Keratinocyte (primary cell): Measurements from ENCODE around the gene SIDT2.

Source experiments
- EZH2 ChIP-seq: IDR thresholded peaks from one replicate; pipeline ENCODE4 v1.6.1; 2012; ENCODE audit warnings: inconsistent platforms, mild to moderate bottlenecking, low read length, moderate library complexity
- TF ChIP-seq, protein P1 (sequence below), 3 experiments: IDR thresholded peaks in 1 of 3; conservative IDR thresholded peaks in 1 of 3; optimal IDR thresholded peaks in 1 of 3; 2 replicates in 2 of 3; 3 replicates in 1 of 3; pipeline versions ENCODE3 to v1.5.1; 2011; ENCODE audit warnings: low read length in 3 of 3, mild to moderate bottlenecking in 3 of 3, moderate library complexity in 2 of 3, control low read depth in 1 of 3, inconsistent platforms in 1 of 3; ENCODE audit not compliant: insufficient read depth in 2 of 3; ENCODE audit errors: extremely low read depth in 1 of 3

DNA sequence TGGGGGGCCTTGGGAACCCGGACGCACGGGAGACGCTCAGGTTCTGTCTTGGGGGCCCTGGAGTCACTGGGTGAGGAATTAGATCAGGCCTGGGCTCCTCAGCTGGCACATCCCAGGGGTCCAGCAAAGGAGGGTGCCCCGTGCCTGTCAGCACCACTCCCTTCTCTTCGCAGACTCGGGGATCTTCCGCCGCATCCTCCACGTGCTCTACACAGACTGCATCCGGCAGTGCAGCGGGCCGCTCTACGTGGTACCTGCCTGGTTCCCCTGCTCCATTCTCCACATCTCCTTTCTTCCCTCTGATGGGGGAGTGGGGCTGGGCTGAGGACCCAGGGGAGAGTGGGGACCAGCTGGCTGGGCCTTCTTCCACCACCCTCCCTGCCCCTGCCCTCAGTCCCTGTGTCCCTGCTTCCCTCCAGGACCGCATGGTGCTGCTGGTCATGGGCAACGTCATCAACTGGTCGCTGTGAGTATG is 13.9 kb downstream of the SIDT2 start:
- TF ChIP-seq, protein P1, sequence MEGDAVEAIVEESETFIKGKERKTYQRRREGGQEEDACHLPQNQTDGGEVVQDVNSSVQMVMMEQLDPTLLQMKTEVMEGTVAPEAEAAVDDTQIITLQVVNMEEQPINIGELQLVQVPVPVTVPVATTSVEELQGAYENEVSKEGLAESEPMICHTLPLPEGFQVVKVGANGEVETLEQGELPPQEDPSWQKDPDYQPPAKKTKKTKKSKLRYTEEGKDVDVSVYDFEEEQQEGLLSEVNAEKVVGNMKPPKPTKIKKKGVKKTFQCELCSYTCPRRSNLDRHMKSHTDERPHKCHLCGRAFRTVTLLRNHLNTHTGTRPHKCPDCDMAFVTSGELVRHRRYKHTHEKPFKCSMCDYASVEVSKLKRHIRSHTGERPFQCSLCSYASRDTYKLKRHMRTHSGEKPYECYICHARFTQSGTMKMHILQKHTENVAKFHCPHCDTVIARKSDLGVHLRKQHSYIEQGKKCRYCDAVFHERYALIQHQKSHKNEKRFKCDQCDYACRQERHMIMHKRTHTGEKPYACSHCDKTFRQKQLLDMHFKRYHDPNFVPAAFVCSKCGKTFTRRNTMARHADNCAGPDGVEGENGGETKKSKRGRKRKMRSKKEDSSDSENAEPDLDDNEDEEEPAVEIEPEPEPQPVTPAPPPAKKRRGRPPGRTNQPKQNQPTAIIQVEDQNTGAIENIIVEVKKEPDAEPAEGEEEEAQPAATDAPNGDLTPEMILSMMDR (optimal IDR thresholded peaks at IDR 0.05 in 1 of 3, IDR thresholded peaks at IDR 0.05 in 1 of 3, conservative IDR thresholded peaks at IDR 0.05 in 1 of 3; ENCODE audit: extremely low read depth in 1 of 3, insufficient read depth in 2 of 3, low read length in 3 of 3): no peak
- no peak for TF ChIP-seq EZH2
